SKM-1 treated with dmso at 0.1 percent for 144 hours (cell line): ENCODE data around the gene SUCO.

ENCODE experiments used
- DNase-seq: peaks from one replicate; lab custom pipeline; 2025; ENCODE audit not compliant: unreplicated experiment; lab: John Stamatoyannopoulos, UW

The SUCO gene

GRCh38 chr1:172640111-172640510 is 107.2 kb downstream of the SUCO start:
- DNase-seq = no peak

- no peak for DNase-seq
These were observed 108.5 kb downstream of the SUCO start for GRCh38 chr1:172641492-172641891.

- DNase-seq = no peak
These were observed 110.0 kb downstream of the SUCO start for GRCh38 chr1:172642970-172643369.

- no peak for DNase-seq
These were observed 113.7 kb downstream of the SUCO start for GRCh38 chr1:172646653-172647052.

- DNase-seq = no peak
These were observed 114.2 kb downstream of the SUCO start for GRCh38 chr1:172647110-172647564.

GRCh38 chr1:172647987-172648386 is 115.0 kb downstream of the SUCO start:
- DNase-seq = no peak

- no peak for DNase-seq
These were observed 117.7 kb downstream of the SUCO start for GRCh38 chr1:172650474-172651193.

- DNase-seq = no peak
These were observed 120.2 kb downstream of the SUCO start for GRCh38 chr1:172653015-172653709.

- peak; percentile 18 for DNase-seq
These were observed 121.6 kb downstream of the SUCO start for GRCh38 chr1:172654535-172654934.

- no peak for DNase-seq
These were observed 123.6 kb downstream of the SUCO start for GRCh38 chr1:172656576-172656975.

GRCh38 chr1:172657586-172657985 is 124.6 kb downstream of the SUCO start:
- DNase-seq = no peak

GRCh38 chr1:172658871-172659453 is 126.0 kb downstream of the SUCO start, which contains the start of gene FASLG:
Gene FASLG (plus strand): TSS chr1:172659103. CDS start chr1:172659202, 99 bp downstream.
- no peak for DNase-seq

GRCh38 chr1:172661107-172661506 is 128.2 kb downstream of the SUCO start:
- DNase-seq = no peak
